ENCODE data around the gene BSN. TPM values are rescaled to one million over a fixed set of nuclear protein-coding genes. Genes with fewer than 3 reads are reported as not detected.

The BSN gene, protein sequence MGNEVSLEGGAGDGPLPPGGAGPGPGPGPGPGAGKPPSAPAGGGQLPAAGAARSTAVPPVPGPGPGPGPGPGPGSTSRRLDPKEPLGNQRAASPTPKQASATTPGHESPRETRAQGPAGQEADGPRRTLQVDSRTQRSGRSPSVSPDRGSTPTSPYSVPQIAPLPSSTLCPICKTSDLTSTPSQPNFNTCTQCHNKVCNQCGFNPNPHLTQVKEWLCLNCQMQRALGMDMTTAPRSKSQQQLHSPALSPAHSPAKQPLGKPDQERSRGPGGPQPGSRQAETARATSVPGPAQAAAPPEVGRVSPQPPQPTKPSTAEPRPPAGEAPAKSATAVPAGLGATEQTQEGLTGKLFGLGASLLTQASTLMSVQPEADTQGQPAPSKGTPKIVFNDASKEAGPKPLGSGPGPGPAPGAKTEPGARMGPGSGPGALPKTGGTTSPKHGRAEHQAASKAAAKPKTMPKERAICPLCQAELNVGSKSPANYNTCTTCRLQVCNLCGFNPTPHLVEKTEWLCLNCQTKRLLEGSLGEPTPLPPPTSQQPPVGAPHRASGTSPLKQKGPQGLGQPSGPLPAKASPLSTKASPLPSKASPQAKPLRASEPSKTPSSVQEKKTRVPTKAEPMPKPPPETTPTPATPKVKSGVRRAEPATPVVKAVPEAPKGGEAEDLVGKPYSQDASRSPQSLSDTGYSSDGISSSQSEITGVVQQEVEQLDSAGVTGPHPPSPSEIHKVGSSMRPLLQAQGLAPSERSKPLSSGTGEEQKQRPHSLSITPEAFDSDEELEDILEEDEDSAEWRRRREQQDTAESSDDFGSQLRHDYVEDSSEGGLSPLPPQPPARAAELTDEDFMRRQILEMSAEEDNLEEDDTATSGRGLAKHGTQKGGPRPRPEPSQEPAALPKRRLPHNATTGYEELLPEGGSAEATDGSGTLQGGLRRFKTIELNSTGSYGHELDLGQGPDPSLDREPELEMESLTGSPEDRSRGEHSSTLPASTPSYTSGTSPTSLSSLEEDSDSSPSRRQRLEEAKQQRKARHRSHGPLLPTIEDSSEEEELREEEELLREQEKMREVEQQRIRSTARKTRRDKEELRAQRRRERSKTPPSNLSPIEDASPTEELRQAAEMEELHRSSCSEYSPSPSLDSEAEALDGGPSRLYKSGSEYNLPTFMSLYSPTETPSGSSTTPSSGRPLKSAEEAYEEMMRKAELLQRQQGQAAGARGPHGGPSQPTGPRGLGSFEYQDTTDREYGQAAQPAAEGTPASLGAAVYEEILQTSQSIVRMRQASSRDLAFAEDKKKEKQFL (N-terminal part only)
- 0.92 and 2.7 TPM in 2 replicates for total RNA-seq

DNA sequence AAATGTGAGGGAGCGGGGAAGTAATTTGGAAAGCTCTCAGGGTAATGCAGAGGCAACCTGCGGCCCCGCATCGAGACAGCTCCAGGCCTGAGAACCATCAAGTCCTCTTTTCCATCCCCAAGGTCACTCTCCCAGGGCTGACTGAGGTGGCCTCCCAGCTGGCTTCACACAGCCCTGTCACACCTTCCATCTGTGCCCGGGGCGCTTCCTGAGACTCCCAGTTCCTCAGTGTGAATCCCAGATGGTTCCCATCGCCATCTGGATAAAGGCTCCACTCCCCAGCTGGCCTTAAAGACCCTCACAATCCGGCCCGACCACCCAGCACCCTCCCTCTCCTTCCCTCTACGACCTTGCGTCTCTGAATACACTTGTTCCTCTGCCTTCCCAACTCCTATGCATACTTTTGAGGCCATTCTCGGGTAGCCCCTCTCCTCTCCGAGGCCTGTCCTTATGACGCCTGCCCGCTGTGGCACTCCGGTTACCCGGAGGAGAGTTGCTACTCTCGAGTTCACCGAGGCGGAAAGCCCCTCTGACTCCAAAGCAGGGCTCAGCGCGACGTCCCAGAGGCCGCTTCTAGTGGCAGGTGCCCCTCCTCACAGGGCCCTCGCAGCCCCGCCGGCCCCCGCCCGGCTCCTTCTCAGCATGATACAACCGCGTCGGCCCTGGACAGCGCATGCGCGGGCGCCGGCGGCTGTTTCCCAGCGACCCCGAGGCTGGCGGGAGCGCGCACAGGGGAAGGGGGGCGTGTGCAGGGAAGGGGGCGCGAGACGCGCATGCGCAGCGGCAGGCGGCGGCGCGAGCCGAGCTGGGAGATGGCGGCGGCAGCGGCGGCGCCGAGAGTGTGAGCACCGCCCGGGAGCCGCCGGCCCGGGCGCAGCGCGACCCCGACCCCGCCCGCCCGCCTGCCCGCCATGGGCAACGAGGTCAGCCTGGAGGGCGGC, at the start of gene BSN:
Gene BSN, plus strand, starts transcription at position 786 of the 941 bp plus-strand sequence. Its CDS starts 126 bp downstream, at position 912.
- TF ChIP-seq, protein P1, sequence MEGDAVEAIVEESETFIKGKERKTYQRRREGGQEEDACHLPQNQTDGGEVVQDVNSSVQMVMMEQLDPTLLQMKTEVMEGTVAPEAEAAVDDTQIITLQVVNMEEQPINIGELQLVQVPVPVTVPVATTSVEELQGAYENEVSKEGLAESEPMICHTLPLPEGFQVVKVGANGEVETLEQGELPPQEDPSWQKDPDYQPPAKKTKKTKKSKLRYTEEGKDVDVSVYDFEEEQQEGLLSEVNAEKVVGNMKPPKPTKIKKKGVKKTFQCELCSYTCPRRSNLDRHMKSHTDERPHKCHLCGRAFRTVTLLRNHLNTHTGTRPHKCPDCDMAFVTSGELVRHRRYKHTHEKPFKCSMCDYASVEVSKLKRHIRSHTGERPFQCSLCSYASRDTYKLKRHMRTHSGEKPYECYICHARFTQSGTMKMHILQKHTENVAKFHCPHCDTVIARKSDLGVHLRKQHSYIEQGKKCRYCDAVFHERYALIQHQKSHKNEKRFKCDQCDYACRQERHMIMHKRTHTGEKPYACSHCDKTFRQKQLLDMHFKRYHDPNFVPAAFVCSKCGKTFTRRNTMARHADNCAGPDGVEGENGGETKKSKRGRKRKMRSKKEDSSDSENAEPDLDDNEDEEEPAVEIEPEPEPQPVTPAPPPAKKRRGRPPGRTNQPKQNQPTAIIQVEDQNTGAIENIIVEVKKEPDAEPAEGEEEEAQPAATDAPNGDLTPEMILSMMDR (IDR thresholded peaks at IDR 0.05; ENCODE audit: insufficient read depth, low read length, poor library complexity, severe bottlenecking) = no peak
- peak; percentile 35 for DNase-seq (ENCODE audit: low read depth)
- H3K4me3 ChIP-seq (ENCODE audit: low read depth, low read length) = peak within 1 kb of the TSS; percentile 58
- H3K36me3 ChIP-seq (ENCODE audit: control insufficient read depth, insufficient read depth, low read length) = no peaks in the 10 kb centered on the region
- H3K27me3 ChIP-seq (ENCODE audit: control insufficient read depth, insufficient read depth, low read length) = peaks cover 21% of the 10 kb centered on the region

DNA sequence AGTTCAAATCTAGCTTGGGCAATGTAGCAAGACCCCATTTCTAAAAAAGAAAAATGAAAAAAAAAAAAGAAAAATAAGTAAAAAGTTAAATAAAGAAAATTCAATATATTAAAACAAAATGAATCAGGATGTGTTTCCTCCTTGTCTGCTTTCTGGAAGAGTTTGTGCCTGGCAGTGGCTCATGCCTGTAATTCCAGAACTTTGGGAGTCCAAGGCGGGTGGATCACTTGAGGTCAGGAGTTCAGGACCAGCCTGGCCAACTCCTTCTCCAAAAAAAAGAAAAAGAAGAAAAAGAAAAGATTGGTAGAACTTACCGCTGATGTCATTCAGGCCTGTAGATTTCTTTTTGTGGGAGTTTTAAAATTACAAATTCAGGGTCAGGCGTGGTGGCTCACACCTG, 47.4 kb upstream of the BSN start:
- Histone ChIP-seq H3K4me3 (ENCODE audit: low read depth, low read length) (no peak overlapping the region), H3K36me3 (ENCODE audit: control insufficient read depth, insufficient read depth, low read length) (peaks cover 1% of the 10 kb centered on the region), H3K27me3 (ENCODE audit: control insufficient read depth, insufficient read depth, low read length) (no peaks in the 10 kb centered on the region)
- no peak for DNase-seq (ENCODE audit: low read depth)
- TF ChIP-seq, protein P1 (IDR thresholded peaks at IDR 0.05; ENCODE audit: insufficient read depth, low read length, poor library complexity, severe bottlenecking) = no peak

DNA sequence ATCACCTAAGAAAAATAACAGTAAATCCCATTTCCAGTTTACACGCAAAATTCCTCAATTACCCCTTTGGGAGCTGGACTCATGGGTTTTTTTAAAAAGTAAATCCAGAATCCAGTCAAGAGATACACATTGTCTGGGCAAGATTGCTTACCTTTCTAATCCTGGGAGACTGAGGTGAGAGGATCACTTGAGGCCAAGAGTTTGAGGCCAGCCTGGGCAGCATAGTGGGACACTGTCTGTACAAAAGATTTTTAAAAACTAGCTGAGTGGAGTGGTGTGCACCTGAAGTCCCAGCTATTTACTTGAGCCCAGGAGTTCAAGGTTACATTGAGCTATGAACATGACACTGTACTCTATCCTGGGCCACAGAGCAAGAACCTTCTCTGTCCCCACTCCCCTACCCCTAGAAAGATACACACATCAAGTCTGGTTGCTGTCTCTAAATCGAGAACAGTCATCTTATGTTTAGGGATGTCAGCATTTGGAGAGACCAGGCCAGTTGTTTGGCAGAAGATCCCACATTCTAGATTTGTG, 45.2 kb upstream of the BSN start:
- no peaks in the 10 kb centered on the region for H3K27me3 ChIP-seq (ENCODE audit: control insufficient read depth, insufficient read depth, low read length)
- H3K4me3 ChIP-seq (ENCODE audit: low read depth, low read length) = no peak overlapping the region
- no peak for DNase-seq (ENCODE audit: low read depth)
- peaks cover 1% of the 10 kb centered on the region for H3K36me3 ChIP-seq (ENCODE audit: control insufficient read depth, insufficient read depth, low read length)
- TF ChIP-seq, protein P1 (IDR thresholded peaks at IDR 0.05; ENCODE audit: insufficient read depth, low read length, poor library complexity, severe bottlenecking) = no peak

DNA sequence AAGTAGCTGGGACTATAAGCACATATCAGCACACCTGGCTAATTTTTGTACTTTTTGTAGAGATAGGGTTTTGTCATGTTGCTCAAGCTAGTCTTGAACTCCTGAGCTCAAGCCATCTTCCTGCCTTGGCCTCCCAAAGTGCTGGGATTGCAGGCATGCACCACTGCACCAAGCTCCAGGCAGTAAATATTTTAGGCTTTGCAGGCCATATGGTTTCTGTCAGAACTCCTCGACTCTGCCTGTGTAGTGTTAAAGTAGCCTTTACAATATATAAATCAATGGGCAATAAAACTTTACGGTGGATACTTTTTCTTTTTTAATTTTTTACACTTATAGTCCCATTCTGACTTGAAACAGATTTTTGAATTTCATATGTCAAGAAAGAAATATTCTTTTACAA, 42.6 kb upstream of the BSN start:
- Histone ChIP-seq H3K4me3 (ENCODE audit: low read depth, low read length) (no peak overlapping the region), H3K36me3 (ENCODE audit: control insufficient read depth, insufficient read depth, low read length) (peaks cover 1% of the 10 kb centered on the region), H3K27me3 (ENCODE audit: control insufficient read depth, insufficient read depth, low read length) (no peaks in the 10 kb centered on the region)
- TF ChIP-seq, protein P1 (IDR thresholded peaks at IDR 0.05; ENCODE audit: insufficient read depth, low read length, poor library complexity, severe bottlenecking) = no peak
- no peak for DNase-seq (ENCODE audit: low read depth)

All from kidney epithelial cell (primary cell).